MM.1S (cell line): Measurements from ENCODE around the gene ZNF503.

Experiments used
- DNase-seq: peaks from one replicate; pipeline ENCODE4 v3.0.0-alpha.2; 2015
- H2AFZ ChIP-seq: fragments of 300-600 bp; sonication (generic); 2 replicates; pipeline ENCODE4 v1.6.0; 2016; ENCODE audit warnings: antibody characterized with exemption, low read length
- H3F3A ChIP-seq: fragments of 300-600 bp; sonication (generic); 2 replicates; pipeline ENCODE4 v1.6.1; 2016; ENCODE audit warnings: mild to moderate bottlenecking, antibody characterized with exemption, low read length, moderate library complexity, mixed read lengths; ENCODE audit not compliant: insufficient read depth
- H3K27ac ChIP-seq: fragments of 300-600 bp; sonication (generic); 2 replicates; pipeline ENCODE4 v1.5.1; 2016; ENCODE audit warnings: mild to moderate bottlenecking, low read length
- H3K27me3 ChIP-seq: fragments of 300-600 bp; sonication (generic); replicated peaks from 2 replicates; pipeline ENCODE4 v1.6.0; 2016; ENCODE audit warnings: low read length; ENCODE audit not compliant: insufficient read depth
- H3K36me3 ChIP-seq: fragments of 300-600 bp; sonication (generic); replicated peaks from 2 replicates; pipeline ENCODE4 v1.6.1; 2016; ENCODE audit warnings: mild to moderate bottlenecking, low read length, mixed read lengths; ENCODE audit not compliant: insufficient read depth
- H3K4me1 ChIP-seq: fragments of 300-600 bp; sonication (generic); 2 replicates; pipeline ENCODE4 v1.6.1; 2016; ENCODE audit warnings: low read length, mixed read lengths
- H3K4me2 ChIP-seq: fragments of 300-600 bp; sonication (generic); 2 replicates; pipeline ENCODE4 v1.6.0; 2016; ENCODE audit warnings: low read depth, low read length
- H3K4me3 ChIP-seq: fragments of 300-600 bp; sonication (generic); 2 replicates; pipeline ENCODE4 v1.5.1; 2016; ENCODE audit warnings: low read length, mixed read lengths
- H3K79me2 ChIP-seq: fragments of 300-600 bp; sonication (generic); 2 replicates; pipeline ENCODE4 v1.6.1; 2016; ENCODE audit warnings: mixed run types, low read length, mixed read lengths
- H3K9ac ChIP-seq: fragments of 300-600 bp; sonication (generic); 2 replicates; pipeline ENCODE4 v1.6.1; 2016; ENCODE audit warnings: low read length, mixed read lengths
- H3K9me2 ChIP-seq: fragments of 300-600 bp; sonication (generic); replicated peaks from 2 replicates; pipeline ENCODE4 v1.6.1; 2016; ENCODE audit warnings: mild to moderate bottlenecking, low read length, mixed read lengths; ENCODE audit not compliant: insufficient read depth
- H3K9me3 ChIP-seq: fragments of 300-600 bp; sonication (generic); replicated peaks from 2 replicates; pipeline ENCODE4 v1.6.1; 2016; ENCODE audit warnings: mild to moderate bottlenecking, low read length, mixed read lengths; ENCODE audit not compliant: insufficient read depth
- H4K20me1 ChIP-seq: fragments of 300-600 bp; sonication (generic); 2 replicates; pipeline ENCODE4 v1.6.1; 2016; ENCODE audit warnings: mild to moderate bottlenecking, low read length, moderate library complexity, mixed read lengths; ENCODE audit not compliant: insufficient read depth
- CTCF ChIP-seq: fragments of 300-600 bp; sonication (generic); IDR thresholded peaks from 2 replicates; pipeline ENCODE4 v1.5.1; 2016; ENCODE audit warnings: antibody characterized with exemption, low read length, mixed read lengths
- EZH2 ChIP-seq: fragments of 300-600 bp; sonication (generic); optimal IDR thresholded peaks from 2 replicates; pipeline ENCODE3; 2017; ENCODE audit warnings: low read depth, mild to moderate bottlenecking, antibody characterized with exemption, low read length, mixed read lengths
- EZH2phosphoT487 ChIP-seq: fragments of 300-600 bp; sonication (generic); IDR thresholded peaks from 2 replicates; pipeline ENCODE4 v1.6.1; 2018; ENCODE audit warnings: antibody characterized with exemption, low read length

The ZNF503 gene

GRCh38 chr10:75430000-75430763 lies 28.6 kb upstream of the ZNF503 start:
- Histone ChIP-seq H3K36me3 (no peaks in the 10 kb centered on the region), H4K20me1 (no peaks in the 10 kb centered on the region), H3K27me3 (no peaks in the 10 kb centered on the region), H3K79me2 (no peaks in the 10 kb centered on the region), H3K27ac (no peak overlapping the region), H3K4me3 (no peak overlapping the region), H3K4me2 (no peak overlapping the region), H3K9ac (no peak overlapping the region), H2AFZ (no peak overlapping the region), H3K9me3 (no peaks in the 10 kb centered on the region), H3F3A (no peaks in the 10 kb centered on the region), H3K4me1 (no peaks in the 10 kb centered on the region), H3K9me2 (no peaks in the 10 kb centered on the region)
- TF ChIP-seq CTCF (no peak), EZH2phosphoT487 (no peak)
- no peak for DNase-seq

- no peaks in the 10 kb centered on the region for H3K4me1 ChIP-seq
- H4K20me1 ChIP-seq: no peaks in the 10 kb centered on the region
- no peaks in the 10 kb centered on the region for H3K9me2 ChIP-seq
- H3K79me2 ChIP-seq: no peaks in the 10 kb centered on the region
- H3K9me3 ChIP-seq: no peaks in the 10 kb centered on the region
- H3K27ac ChIP-seq: no peak overlapping the region
- H3K36me3 ChIP-seq: no peaks in the 10 kb centered on the region
- H3K4me3 ChIP-seq: no peak overlapping the region
- H3K9ac ChIP-seq: no peak overlapping the region
- H3F3A ChIP-seq: no peaks in the 10 kb centered on the region
- TF ChIP-seq CTCF: no peak
- TF ChIP-seq EZH2phosphoT487: no peak
- TF ChIP-seq EZH2: no peak
- no peak for DNase-seq
- H3K27me3 ChIP-seq: no peaks in the 10 kb centered on the region
- no peak overlapping the region for H2AFZ ChIP-seq
- no peak overlapping the region for H3K4me2 ChIP-seq
These were observed 27.7 kb upstream of the ZNF503 start for GRCh38 chr10:75429159-75429827.

- H3K9me2 ChIP-seq: no peaks in the 10 kb centered on the region
- no peaks in the 10 kb centered on the region for H3K36me3 ChIP-seq
- H3K9me3 ChIP-seq: no peaks in the 10 kb centered on the region
- no peak overlapping the region for H3K27ac ChIP-seq
- no peaks in the 10 kb centered on the region for H4K20me1 ChIP-seq
- no peak overlapping the region for H3K4me3 ChIP-seq
- H2AFZ ChIP-seq: no peak overlapping the region
- H3K27me3 ChIP-seq: no peaks in the 10 kb centered on the region
- no peak for TF ChIP-seq CTCF
- no peak for TF ChIP-seq EZH2phosphoT487
- no peak for TF ChIP-seq EZH2
- H3F3A ChIP-seq: no peaks in the 10 kb centered on the region
- H3K79me2 ChIP-seq: no peaks in the 10 kb centered on the region
- no peak overlapping the region for H3K4me2 ChIP-seq
- DNase-seq: no peak
- H3K9ac ChIP-seq: no peak overlapping the region
- no peaks in the 10 kb centered on the region for H3K4me1 ChIP-seq
These were observed 27.0 kb upstream of the ZNF503 start for GRCh38 chr10:75428434-75429158.
